Skeletal muscle satellite cell (primary cell): ENCODE data around the gene MRPL45. TPM values are rescaled to one million over a fixed set of nuclear protein-coding genes. Genes with fewer than 3 reads are reported as not detected.
"Not testable (repeated sequence)": the region's sequence is repeated elsewhere in the genome, so short reads cannot be mapped to it uniquely, and the experiment has no call there.

Experiments used
- H3K27me3 ChIP-seq: 2 replicates; pipeline ENCODE4 v1.7.0; 2013; ENCODE audit warnings: low read length; ENCODE audit not compliant: control insufficient read depth, insufficient read depth
- H3K36me3 ChIP-seq: 2 replicates; pipeline ENCODE4 v1.7.0; 2013; ENCODE audit warnings: mild to moderate bottlenecking, control low read depth, low read length; ENCODE audit not compliant: insufficient read depth
- H3K4me1 ChIP-seq: 2 replicates; pipeline ENCODE4 v1.7.0; 2013; ENCODE audit warnings: low read length; ENCODE audit not compliant: control insufficient read depth, insufficient read depth
- H3K4me2 ChIP-seq: 2 replicates; pipeline ENCODE4 v1.7.0; 2013; ENCODE audit warnings: mild to moderate bottlenecking, low read length
- H3K4me3 ChIP-seq: 2 replicates; pipeline ENCODE4 v1.7.0; 2013; ENCODE audit warnings: low read length
- H3K9ac ChIP-seq: 2 replicates; pipeline ENCODE4 v1.7.0; 2013; ENCODE audit warnings: mild to moderate bottlenecking, low read depth, low read length, moderate library complexity
- H3K9me3 ChIP-seq: replicated peaks from 2 replicates; pipeline ENCODE4 v1.7.0; 2013; ENCODE audit warnings: mild to moderate bottlenecking, control low read depth, low read length
- total RNA-seq: library from RNA; depleted of rRNA; stranded (reverse); fragments of >200 nt; gene quantifications from 2 replicates; pipeline ENCODE4 v1.2.3, GENCODE V29; 2012; rRNA removed

The MRPL45 gene
- total RNA-seq = 29.3 and 37.5 TPM in 2 replicates

- H3K36me3 ChIP-seq, H3K27me3 ChIP-seq, H3K9me3 ChIP-seq, H3K4me1 ChIP-seq: not testable (repeated sequence)
- H3K4me3 ChIP-seq = peak within 1 kb of the TSS; percentile 91
- H3K4me2 ChIP-seq = peak within 1 kb of the TSS; percentile 80
- H3K9ac ChIP-seq = peak within 1 kb of the TSS; percentile 90
Observed at GRCh38 chr17:38296834-38297517, at the start of gene MRPL45. Gene MRPL45, plus strand, starts transcription at chr17:38297168. Its CDS starts 16 bp downstream, at chr17:38297184.

DNA sequence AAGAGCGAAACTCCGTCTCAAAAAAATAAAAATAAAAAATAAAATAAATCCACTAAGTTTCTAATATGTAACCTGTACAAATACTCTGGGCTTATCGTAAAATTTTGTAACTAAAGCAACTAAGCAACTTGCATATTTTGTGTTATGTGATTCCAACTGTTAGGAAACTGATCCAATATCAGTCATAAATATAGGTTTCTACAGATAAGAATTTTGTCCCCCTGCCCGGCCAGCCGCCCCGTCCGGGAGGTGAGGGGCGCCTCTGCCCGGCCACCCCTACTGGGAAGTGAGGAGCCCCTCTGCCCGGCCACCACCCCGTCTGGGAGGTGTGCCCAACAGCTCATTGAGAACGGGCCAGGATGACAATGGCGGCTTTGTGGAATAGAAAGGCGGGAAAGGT lies 43.8 kb upstream of the MRPL45 start:
- not testable (repeated sequence) for H3K4me1 ChIP-seq, H3K4me2 ChIP-seq, H3K27me3 ChIP-seq, H3K9ac ChIP-seq, H3K4me3 ChIP-seq, H3K36me3 ChIP-seq, H3K9me3 ChIP-seq

GRCh38 chr17:38254357-38254756 lies 42.6 kb upstream of the MRPL45 start:
- not testable (repeated sequence) for H3K36me3 ChIP-seq, H3K4me1 ChIP-seq, H3K27me3 ChIP-seq, H3K9me3 ChIP-seq, H3K9ac ChIP-seq, H3K4me3 ChIP-seq
- peak overlapping the region; percentile 64 for H3K4me2 ChIP-seq

- H3K36me3 ChIP-seq, H3K4me1 ChIP-seq, H3K27me3 ChIP-seq, H3K9me3 ChIP-seq: not testable (repeated sequence)
- Histone ChIP-seq H3K4me3 (peak overlapping the region; percentile 60), H3K4me2 (peak overlapping the region; percentile 77), H3K9ac (peak overlapping the region; percentile 58)
Observed at GRCh38 chr17:38257013-38257621, 39.9 kb upstream of the MRPL45 start.

DNA sequence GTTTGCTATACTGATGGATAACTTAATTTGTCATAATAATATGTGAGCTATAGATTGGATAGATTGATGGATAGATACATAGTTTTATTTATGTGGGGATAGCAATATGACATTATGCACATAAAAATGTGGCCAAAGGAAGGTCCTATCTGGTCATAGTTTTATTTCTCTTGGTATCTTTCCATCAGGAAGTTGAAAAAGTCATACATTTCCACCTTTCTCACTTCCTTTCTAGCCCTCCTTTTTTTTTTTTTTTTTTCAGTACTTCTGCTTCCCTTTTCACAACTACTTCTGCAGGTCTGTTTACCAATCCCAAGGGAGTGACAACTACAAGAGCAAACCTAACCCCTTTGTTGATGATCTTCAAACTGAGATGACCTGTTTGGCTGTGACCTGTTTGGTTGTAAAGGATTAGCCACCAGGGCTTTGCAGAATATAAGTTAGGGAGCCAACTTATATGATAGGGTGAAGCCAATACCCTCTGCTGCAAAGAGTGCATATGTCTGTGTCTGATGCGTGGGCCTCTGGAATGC lies 30.9 kb upstream of the MRPL45 start:
- H3K36me3 ChIP-seq, H3K9me3 ChIP-seq, H3K4me1 ChIP-seq, H3K4me2 ChIP-seq, H3K27me3 ChIP-seq, H3K9ac ChIP-seq, H3K4me3 ChIP-seq: not testable (repeated sequence)

DNA sequence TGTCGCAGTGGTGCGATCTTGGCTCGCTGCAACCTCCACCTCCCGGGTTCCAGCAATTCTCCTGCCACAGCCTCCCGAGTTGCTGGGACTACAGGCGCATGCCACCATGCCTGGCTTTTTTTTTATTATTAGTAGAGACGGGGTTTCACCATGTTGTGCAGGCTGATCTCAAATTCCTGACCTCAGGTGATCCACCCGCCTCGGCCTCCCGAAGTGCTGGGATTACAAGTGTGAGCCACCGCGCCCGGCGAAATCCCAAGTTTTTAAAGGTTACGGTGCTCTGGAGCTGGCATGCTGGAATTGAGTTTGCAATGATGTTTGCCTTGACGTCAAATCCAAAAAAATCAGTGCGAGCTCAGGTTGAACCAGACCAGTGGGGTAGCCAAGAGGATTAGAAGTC lies 30.4 kb upstream of the MRPL45 start:
- H3K9me3 ChIP-seq, H3K4me2 ChIP-seq, H3K9ac ChIP-seq, H3K4me3 ChIP-seq, H3K27me3 ChIP-seq, H3K36me3 ChIP-seq, H3K4me1 ChIP-seq: not testable (repeated sequence)

DNA sequence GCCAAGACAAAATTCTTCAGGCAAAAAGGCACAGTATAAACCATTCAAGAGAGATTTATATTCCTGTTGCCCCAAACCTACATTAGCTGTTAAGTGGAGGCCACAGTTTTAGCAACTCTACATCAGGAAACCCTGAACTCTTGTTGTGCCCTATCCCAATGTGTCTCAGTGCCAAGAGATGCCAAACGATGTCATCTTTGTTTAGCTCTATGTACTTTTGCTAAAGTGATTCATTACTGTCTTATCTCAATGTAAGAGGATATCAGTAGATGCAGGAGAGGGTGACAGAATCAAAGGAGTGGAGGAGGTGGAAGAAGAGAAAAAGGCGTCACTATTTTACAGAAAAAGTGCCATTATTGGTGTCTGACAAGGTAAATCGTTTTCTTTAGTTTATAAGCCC lies 28.8 kb upstream of the MRPL45 start:
- not testable (repeated sequence) for H3K9me3 ChIP-seq, H3K9ac ChIP-seq, H3K4me1 ChIP-seq, H3K36me3 ChIP-seq, H3K4me3 ChIP-seq, H3K27me3 ChIP-seq, H3K4me2 ChIP-seq

DNA sequence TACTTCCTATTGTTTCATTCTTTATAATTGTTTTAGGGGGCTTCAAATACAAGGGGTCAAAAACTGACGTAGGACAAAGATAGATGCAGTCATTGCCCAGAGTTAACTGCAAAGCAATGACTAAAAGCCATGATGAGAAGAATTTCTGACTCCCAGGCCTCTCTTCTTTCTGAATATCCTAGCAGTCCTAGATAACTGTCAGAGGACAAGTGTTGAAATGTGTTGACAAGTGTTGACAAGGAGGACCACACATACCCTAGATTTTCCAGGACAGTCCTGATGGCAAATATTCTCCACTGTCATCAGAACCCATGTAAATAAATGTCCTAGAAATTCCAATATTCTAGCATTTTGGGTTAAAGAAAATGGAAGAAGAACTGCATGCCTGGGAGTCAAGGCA lies 27.9 kb upstream of the MRPL45 start:
- not testable (repeated sequence) for H3K4me3 ChIP-seq, H3K4me2 ChIP-seq, H3K9me3 ChIP-seq, H3K27me3 ChIP-seq, H3K36me3 ChIP-seq, H3K9ac ChIP-seq, H3K4me1 ChIP-seq

DNA sequence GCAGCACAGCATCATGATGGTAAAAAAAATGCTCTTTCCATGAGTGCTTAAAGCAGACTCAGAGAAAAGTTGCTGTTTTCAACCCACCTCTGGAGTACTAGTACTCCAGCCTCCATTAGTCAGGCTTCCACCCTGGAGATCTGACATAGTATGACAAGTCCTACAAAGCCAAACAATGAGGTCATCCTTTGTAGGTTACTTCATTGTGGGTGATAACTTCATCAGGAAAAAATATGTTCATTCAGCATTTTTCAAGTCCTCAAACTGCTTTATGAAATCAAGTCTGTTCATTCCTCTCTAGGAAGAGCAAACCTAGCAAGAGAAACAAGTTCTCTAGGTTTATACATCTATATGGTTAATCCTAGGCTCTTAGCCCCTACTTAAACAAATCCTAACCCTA lies 27.4 kb upstream of the MRPL45 start:
- not testable (repeated sequence) for H3K36me3 ChIP-seq, H3K4me2 ChIP-seq, H3K4me1 ChIP-seq, H3K4me3 ChIP-seq, H3K9me3 ChIP-seq, H3K9ac ChIP-seq, H3K27me3 ChIP-seq

GRCh38 chr17:38285994-38286393 lies 11.0 kb upstream of the MRPL45 start:
- H3K9ac ChIP-seq, H3K4me1 ChIP-seq, H3K9me3 ChIP-seq, H3K4me2 ChIP-seq, H3K4me3 ChIP-seq, H3K27me3 ChIP-seq, H3K36me3 ChIP-seq: not testable (repeated sequence)

DNA sequence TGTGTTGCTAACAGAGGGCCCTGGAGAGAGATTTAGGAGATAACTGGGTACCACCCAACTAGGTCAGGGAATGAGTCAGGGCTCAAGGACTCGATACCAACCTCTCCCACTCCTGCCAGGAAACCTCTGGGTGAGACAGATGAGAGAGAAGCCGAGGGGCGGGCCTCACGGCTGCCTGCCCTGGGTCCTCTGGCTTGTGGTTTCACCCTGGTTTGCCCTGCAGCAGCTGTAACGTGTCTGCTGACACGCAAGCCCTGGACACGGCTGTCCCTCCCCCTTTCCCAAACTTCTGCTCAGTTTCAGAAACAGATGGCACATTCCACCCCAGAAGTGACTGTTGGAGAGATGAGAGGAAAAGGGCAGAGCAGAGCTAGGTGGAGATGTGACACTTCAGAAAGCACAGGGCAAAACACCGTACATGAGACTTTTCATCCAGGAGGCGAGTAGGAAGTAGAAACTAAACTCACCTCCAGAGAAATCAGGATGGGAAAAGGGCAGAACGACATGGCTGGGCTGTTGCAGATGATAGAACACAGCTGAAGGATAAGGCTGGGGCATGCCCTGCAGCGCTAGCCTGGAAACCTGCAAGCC lies 10.4 kb upstream of the MRPL45 start:
- not testable (repeated sequence) for H3K27me3 ChIP-seq, H3K4me1 ChIP-seq, H3K36me3 ChIP-seq, H3K9me3 ChIP-seq
- Histone ChIP-seq H3K9ac (peak overlapping the region; percentile 25), H3K4me3 (peak overlapping the region; percentile 33), H3K4me2 (peak overlapping the region; percentile 82)
